Activated T-helper 2 cell treated with anti-CD3 and anti-CD28 coated beads, Interferon-gamma antibody, Interleukin-2, Interleukin-4, amounts not matched to agents 10 μg/mL and 5 μg/mL and 100 μg/mL, durations not matched to agents 14 hours and 24 hours and 36 hours (primary cell): ENCODE measurements around the gene PKMYT1. TPM values are rescaled to one million over a fixed set of nuclear protein-coding genes. Genes with fewer than 3 reads are reported as not detected.

ENCODE experiments used
- DNase-seq: peaks from one replicate; pipeline ENCODE4 v3.0.0; 2021; ENCODE audit warnings: low spot score
- H3K27ac Mint-ChIP-seq: one replicate; pipeline ENCODE4 v1.8.0; 2021; ENCODE audit warnings: mixed read lengths
- H3K27me3 Mint-ChIP-seq: one replicate; pipeline ENCODE4 v1.8.0; 2021; ENCODE audit warnings: low read depth, mixed read lengths
- H3K36me3 Mint-ChIP-seq: one replicate; pipeline ENCODE4 v1.8.0; 2021; ENCODE audit warnings: low read depth, mixed read lengths
- H3K4me1 Mint-ChIP-seq: one replicate; pipeline ENCODE4 v1.8.0; 2021; ENCODE audit warnings: low read depth, mixed read lengths
- H3K4me3 Mint-ChIP-seq: one replicate; pipeline ENCODE4 v1.8.0; 2021; ENCODE audit warnings: low read depth, mild to moderate bottlenecking, moderate library complexity, mixed read lengths
- H3K9me3 Mint-ChIP-seq: one replicate; pipeline ENCODE4 v1.8.0; 2021; ENCODE audit warnings: mixed read lengths
- intact Hi-C: fragments of 100-400 bp; cut with micrococcal nuclease; formaldehyde crosslinking; loops from one replicate; pipeline ENCODE4 v1.15.1; 2023
- total RNA-seq: library from RNA; stranded (reverse); gene quantifications from 2 replicates; pipeline ENCODE4 v1.2.3, GENCODE V29; 2022

The PKMYT1 gene
- total RNA-seq, 1 donor from 2014 or later = 106 TPM

DNA sequence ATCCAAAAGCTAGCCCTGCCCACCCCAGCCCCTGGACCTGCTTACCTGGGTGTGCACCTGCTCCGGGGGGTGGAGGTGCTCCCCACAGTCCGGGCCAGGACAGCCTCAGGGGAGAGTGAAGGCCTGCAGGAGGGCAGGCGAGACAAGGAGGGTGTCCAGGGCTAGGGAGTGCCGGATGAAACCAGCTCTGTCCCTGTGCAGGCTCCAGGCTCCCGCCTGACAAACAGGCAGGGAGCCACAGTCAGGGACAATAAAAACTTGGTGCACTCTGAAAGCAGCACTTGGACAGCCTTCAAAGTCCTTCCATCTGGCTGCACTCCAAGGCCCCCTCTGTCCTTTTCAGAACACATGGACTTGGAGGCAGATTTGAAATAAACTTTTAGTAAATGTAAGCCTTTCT, 7.2 kb downstream of the PKMYT1 start:
- Mint-ChIP-seq H3K9me3 (no peaks in the 10 kb centered on the region), H3K4me1 (peaks cover 17% of the 10 kb centered on the region), H3K36me3 (peaks cover 39% of the 10 kb centered on the region), H3K27ac (no peak overlapping the region), H3K27me3 (peaks cover 5% of the 10 kb centered on the region), H3K4me3 (no peak overlapping the region)
- no peak for DNase-seq
- intact Hi-C loops = no loop called here

DNA sequence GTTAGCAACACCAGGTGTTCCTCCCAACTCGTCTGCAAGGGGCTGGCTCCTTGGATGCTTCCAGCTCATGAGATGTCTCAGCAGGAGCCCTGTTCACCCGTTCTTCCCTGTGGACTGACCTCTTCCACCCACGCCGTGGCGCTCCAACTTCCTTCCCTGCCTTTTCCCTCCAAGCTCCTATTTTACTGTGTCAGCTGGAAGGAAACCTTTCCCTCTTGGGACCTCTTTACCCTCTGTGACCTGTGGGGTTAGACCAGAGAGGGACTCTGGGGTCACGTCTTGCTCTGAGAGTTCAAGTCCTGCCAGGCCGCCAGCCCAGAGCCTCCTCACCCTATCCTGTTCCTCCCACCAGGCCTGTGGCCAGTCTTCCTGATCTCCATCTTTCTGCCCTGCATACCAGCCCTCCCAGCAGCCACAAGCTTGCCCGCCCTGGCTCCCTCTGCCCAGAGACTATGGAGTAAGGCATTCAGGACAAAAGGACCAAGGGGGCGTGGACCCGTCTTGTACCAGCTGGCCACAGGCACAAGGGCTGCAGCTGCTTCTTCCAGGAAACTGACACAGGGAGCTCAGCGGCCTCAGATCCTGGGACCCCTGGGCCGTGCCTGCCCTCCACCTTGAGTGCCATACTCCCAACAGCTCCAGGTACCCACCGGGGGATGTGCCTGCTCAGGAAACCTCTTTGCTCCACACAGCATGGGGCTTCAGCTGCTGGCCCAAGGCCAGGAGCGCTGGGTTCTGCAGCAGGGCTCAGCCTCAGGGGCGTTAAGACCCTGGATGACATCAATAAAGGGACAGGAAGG, 8.1 kb downstream of the PKMYT1 start:
- peak overlapping the region; percentile 45 for H3K27ac Mint-ChIP-seq
- H3K4me1 Mint-ChIP-seq = peaks cover 18% of the 10 kb centered on the region
- DNase-seq = no peak
- H3K4me3 Mint-ChIP-seq = peak overlapping the region; percentile 55
- H3K36me3 Mint-ChIP-seq = peaks cover 33% of the 10 kb centered on the region
- no peaks in the 10 kb centered on the region for H3K9me3 Mint-ChIP-seq
- intact Hi-C loops = no loop called here
- peaks cover 8% of the 10 kb centered on the region for H3K27me3 Mint-ChIP-seq

DNA sequence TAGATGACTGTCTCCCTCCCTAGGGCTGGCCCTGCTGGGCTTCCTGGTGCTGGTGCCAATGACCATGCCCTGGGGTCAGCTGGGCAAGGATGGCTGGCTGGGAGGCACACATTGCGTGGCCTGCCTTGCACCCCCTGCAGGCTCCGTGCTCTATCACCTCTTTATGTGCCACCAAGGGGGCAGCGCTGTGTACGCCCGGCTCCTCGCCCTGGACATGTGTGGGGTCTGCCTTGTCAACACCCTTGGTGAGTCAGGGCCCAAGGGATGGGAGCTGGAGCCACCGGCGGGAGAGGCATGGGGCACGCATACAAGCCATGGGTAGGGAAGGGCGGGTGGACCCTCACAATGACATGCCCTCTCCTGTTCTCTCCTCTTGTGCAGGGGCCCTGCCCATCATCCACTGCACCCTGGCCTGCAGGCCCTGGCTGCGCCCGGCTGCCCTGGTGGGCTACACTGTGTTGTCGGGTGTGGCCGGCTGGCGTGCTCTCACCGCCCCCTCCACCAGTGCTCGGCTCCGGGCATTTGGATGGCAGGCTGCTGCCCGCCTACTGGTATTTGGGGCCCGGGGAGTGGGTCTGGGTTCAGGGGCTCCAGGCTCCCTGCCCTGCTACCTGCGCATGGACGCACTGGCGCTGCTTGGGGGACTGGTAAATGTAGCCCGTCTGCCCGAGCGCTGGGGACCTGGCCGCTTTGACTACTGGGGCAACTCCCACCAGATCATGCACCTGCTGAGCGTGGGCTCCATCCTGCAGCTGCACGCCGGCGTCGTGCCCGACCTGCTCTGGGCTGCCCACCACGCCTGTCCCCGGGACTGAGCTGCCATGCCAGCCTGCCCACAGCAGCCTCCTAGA, 8.9 kb downstream of the PKMYT1 start:
- intact Hi-C loops = no loop called here
- Mint-ChIP-seq H3K9me3 (no peaks in the 10 kb centered on the region), H3K27ac (no peak overlapping the region), H3K4me1 (peaks cover 18% of the 10 kb centered on the region), H3K27me3 (peaks cover 9% of the 10 kb centered on the region), H3K36me3 (peaks cover 30% of the 10 kb centered on the region), H3K4me3 (peak overlapping the region; percentile 76)
- no peak for DNase-seq

DNA sequence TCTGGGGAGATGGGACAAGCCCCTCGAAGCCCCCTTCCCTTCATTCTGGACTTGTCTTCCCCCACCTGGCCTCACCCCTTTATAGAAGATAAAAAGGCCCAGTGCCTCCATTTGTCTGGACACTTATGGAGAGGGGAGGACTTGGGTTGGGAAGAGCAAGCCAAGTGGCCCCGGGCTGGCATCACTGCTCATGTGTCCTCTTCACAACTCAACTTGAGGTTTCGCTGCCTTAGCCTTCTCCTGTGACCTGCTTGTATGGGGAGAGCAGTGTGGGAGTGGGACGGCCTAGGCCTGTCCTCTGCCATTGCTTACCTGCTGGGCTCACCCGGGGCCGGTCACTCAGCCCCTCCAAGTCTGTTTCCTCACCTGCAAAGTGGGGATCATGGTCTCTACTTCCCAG, 9.7 kb downstream of the PKMYT1 start:
- Mint-ChIP-seq H3K27me3 (peaks cover 11% of the 10 kb centered on the region), H3K4me3 (peak overlapping the region; percentile 76), H3K36me3 (peaks cover 23% of the 10 kb centered on the region), H3K27ac (no peak overlapping the region), H3K9me3 (no peaks in the 10 kb centered on the region), H3K4me1 (peaks cover 21% of the 10 kb centered on the region)
- no peak for DNase-seq
- intact Hi-C loops = no loop called here

DNA sequence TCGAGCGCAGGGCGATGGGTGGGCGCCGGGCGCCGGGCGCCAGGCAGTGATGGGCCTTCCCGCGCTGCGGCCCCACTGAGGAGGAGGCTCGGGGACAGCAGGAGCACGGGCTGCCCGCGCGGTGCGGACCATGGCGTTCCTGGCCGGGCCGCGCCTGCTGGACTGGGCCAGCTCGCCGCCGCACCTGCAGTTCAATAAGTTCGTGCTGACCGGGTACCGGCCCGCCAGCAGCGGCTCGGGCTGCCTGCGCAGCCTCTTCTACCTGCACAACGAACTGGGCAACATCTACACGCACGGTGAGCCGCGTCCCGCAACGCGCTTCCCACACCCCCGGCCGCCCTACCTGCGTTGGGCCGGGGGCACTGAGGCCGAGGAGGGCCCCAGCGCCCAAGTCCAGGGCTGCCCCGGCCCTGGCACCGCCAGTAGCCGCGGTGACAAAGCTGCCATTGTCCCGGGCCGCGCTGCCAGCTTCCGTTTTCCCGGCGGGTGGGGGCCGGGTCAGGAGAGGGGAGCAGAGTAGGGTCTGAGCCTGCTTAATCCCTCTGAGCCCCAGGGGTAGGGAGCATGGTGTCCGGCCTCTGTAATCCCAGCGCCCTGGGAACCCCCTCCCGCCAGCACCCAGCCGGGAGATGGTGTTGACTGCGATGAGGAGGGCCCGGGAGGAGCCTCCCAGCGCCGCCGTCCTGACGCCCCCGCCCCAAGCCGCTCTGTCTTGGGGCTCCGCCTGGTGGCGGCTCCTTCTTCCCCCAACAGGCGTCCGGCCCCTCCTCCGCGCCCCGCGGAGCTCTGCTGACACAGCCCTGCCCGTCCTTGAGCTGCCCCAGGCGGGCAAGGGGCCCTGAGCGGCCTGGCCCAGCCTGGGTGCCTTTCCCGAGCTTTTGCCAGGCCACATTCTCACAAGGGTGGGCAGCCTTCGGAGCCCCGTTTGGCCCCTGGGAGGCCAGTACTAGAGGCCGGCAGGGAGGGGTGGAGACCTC, 10.4 kb downstream of the PKMYT1 start:
- H3K27me3 Mint-ChIP-seq = peaks cover 15% of the 10 kb centered on the region
- peak overlapping the region; percentile 22 for H3K27ac Mint-ChIP-seq
- peaks cover 21% of the 10 kb centered on the region for H3K4me1 Mint-ChIP-seq
- H3K4me3 Mint-ChIP-seq = peak overlapping the region; percentile 76
- H3K9me3 Mint-ChIP-seq = no peaks in the 10 kb centered on the region
- peaks cover 23% of the 10 kb centered on the region for H3K36me3 Mint-ChIP-seq
- peak; percentile 80 for DNase-seq
- intact Hi-C loops = loop anchor here (2.0 kb wide), 2 partner anchors 13 to 65 kb away; no protein-coding TSS in a partner anchor

DNA sequence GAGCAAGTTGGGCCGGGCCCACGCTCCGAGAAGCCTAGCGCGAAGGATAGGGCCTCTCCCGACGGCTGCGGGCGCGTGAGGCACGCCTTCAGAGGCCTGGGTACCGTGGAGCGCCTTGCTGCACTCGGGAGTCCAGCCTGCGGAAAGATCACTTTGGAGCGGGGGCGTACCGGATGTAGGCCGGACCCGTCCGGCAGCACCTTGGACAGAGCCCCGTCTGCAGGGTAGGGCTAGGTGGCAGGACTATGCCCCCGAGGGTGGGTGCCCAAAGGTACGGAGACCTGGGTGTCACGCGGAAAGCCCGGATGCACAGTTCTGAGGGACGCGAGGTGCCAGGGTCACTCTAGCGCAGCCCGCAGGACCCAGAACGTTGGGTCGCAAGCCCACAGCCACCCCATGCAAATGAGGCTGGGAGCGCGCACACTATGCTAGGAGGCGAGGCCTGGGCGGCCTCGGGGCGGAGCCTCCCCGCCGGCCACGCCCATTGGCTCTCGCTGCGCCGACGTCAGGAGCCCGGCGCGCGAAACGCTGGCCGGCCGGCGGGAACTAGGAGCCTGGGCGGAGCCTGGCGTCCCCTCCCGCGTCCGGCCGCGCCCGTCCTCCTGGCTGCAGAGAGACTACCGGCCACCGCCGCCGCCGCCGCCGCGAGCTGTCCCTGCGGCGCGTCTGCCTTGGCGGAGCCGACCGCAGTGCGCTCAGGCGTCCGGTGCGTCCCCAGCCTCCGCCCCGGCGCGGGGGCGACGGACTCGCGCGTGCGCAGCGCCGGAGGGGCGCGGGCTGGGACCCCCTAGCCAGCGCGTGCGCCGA, 11.3 kb downstream of the PKMYT1 start, which contains the start of gene PAQR4:
Gene PAQR4 (plus strand): TSS at position 611 of the 807 bp plus-strand sequence. CDS start 327 bp downstream, outside the sequence.
- peak; percentile 83 for DNase-seq
- Mint-ChIP-seq H3K4me1 (peaks cover 23% of the 10 kb centered on the region), H3K9me3 (no peaks in the 10 kb centered on the region), H3K36me3 (peaks cover 23% of the 10 kb centered on the region), H3K4me3 (peak within 1 kb of the TSS; percentile 76), H3K27me3 (peaks cover 17% of the 10 kb centered on the region), H3K27ac (peak within 1 kb of the TSS; percentile 38)
- intact Hi-C loops = loop anchor here (2.0 kb wide), 2 partner anchors 14 to 64 kb away; no protein-coding TSS in a partner anchor

DNA sequence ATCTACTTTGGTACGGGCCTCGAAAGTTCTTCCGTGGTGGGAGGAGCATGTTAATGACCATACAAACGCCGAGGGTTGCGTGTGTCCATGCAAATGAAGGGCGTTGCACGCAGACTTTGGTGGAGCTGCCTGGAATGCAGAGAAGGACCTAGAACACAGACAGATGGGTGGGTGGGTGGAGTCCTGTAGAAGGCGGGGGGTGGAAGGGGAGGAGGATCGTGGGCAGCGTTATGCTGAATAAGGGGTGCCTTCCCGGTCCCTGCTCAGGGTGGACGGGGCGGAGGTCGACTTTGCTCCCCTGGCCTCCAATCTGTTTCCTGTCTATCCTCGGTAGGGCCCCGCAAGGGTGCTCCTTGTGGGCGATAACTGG, 11.9 kb downstream of the PKMYT1 start:
- peaks cover 23% of the 10 kb centered on the region for H3K36me3 Mint-ChIP-seq
- intact Hi-C loops = loop anchor here (2.0 kb wide), 2 partner anchors 14 to 64 kb away; no protein-coding TSS in a partner anchor
- peak overlapping the region; percentile 38 for H3K27ac Mint-ChIP-seq
- no peak for DNase-seq
- peaks cover 23% of the 10 kb centered on the region for H3K4me1 Mint-ChIP-seq
- H3K27me3 Mint-ChIP-seq = peaks cover 19% of the 10 kb centered on the region
- no peaks in the 10 kb centered on the region for H3K9me3 Mint-ChIP-seq
- H3K4me3 Mint-ChIP-seq = peak overlapping the region; percentile 70

DNA sequence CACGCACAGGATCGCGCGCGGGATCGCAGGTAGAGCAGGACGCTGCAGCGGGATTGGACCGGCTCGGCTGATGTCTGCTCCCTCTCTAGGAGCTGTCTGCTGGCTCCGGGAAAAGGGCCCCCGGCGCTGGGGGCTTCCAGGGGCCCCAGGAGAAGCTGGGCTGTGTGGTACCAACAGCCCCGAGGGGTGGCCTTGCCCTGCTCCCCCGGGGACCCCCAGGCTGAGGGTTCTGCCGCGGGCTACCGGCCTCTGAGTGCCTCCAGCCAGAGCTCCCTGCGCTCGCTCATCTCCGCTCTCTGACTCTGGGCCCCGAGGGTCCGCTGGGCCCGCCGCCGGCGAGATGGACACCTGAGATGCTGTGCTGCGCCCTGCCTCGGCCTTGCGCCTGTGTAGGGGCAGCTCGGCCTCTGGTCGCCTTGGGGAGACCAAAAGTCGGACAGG, 12.5 kb downstream of the PKMYT1 start:
- peaks cover 23% of the 10 kb centered on the region for H3K36me3 Mint-ChIP-seq
- intact Hi-C loops = loop anchor here (2.0 kb wide), 2 partner anchors 15 to 63 kb away; no protein-coding TSS in a partner anchor

DNA sequence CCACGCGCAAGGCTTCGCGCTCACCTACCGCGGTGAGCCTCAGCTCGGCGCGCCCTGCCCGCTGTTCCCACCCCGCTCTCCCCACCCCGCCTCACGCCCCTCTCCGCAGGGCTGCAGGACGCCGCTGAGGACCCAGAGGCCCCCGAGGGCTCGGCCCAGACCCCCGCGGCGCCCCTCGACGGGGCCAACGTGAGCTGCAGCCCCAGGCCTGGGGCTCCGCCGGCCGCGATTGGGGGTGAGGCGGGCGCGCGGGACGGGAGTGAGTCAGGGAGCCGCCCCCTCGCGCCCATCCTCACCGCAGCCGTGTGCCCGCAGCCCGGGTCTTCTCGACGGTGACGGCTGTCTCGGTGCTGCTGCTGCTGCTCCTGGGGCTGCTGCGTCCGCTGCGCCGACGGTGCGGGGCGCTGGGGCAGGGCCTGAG, 13.0 kb downstream of the PKMYT1 start:
- H3K9me3 Mint-ChIP-seq = no peaks in the 10 kb centered on the region
- peaks cover 23% of the 10 kb centered on the region for H3K4me1 Mint-ChIP-seq
- peaks cover 17% of the 10 kb centered on the region for H3K36me3 Mint-ChIP-seq
- no peak for DNase-seq
- no peak overlapping the region for H3K4me3 Mint-ChIP-seq
- intact Hi-C loops = no loop called here
- H3K27me3 Mint-ChIP-seq = peaks cover 21% of the 10 kb centered on the region
- no peak overlapping the region for H3K27ac Mint-ChIP-seq

More for the DNA sequence above, 12.5 kb downstream of the PKMYT1 start:
- H3K4me1 Mint-ChIP-seq = peaks cover 23% of the 10 kb centered on the region
- peaks cover 21% of the 10 kb centered on the region for H3K27me3 Mint-ChIP-seq
- DNase-seq = no peak
- H3K27ac Mint-ChIP-seq = no peak overlapping the region
- no peaks in the 10 kb centered on the region for H3K9me3 Mint-ChIP-seq
- H3K4me3 Mint-ChIP-seq = peak overlapping the region; percentile 8

DNA sequence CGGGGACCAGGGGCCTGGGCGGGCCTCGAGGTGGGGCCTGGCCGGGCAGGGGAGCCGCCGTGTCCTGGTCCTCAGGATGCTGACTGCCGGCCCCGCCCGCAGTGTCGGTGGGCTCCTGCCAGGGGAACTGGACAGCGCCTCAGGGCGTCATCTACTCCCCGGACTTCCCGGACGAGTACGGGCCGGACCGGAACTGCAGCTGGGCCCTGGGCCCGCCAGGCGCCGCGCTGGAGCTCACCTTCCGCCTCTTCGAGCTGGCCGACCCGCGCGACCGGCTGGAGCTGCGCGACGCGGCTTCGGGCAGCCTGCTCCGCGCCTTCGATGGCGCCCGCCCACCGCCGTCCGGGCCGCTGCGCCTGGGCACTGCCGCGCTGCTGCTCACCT, 13.4 kb downstream of the PKMYT1 start:
- peaks cover 25% of the 10 kb centered on the region for H3K27me3 Mint-ChIP-seq
- intact Hi-C loops = no loop called here

DNA sequence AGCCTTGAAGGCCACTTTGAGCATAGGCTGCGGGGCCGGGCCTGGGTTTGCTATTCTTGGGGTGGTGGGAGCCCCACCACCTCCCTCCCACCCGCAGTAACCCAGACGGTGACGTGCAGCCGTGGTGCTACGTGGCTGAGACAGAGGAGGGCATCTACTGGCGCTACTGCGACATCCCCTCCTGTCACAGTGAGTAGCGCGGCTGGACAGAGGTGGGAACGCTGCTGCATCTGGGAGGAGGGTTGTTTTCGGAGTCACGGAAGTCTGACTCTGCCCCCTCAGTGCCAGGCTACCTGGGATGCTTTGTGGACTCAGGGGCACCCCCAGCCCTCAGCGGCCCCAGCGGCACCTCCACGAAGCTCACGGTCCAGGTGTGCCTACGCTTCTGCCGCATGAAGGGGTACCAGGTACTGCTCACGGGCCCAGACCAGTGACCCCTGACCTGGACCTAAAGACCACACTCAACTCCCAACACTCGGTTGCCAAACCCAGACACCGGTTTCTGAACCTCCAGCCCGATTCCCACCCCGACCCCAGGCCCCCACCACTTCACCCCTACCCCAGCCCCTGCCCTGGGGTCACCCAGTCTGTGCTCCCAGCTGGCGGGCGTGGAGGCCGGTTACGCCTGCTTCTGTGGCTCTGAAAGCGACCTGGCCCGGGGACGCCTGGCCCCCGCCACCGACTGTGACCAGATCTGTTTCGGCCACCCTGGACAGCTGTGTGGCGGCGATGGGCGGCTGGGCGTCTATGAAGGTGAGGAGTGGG, 14.0 kb downstream of the PKMYT1 start:
- Mint-ChIP-seq H3K27me3 (peaks cover 27% of the 10 kb centered on the region), H3K4me1 (peaks cover 24% of the 10 kb centered on the region), H3K4me3 (no peak overlapping the region), H3K9me3 (no peaks in the 10 kb centered on the region), H3K36me3 (peaks cover 11% of the 10 kb centered on the region), H3K27ac (no peak overlapping the region)
- DNase-seq = no peak
- intact Hi-C loops = no loop called here

More for the DNA sequence above, 13.4 kb downstream of the PKMYT1 start:
- H3K36me3 Mint-ChIP-seq = peaks cover 13% of the 10 kb centered on the region
- H3K27ac Mint-ChIP-seq = no peak overlapping the region
- H3K9me3 Mint-ChIP-seq = no peaks in the 10 kb centered on the region
- peaks cover 22% of the 10 kb centered on the region for H3K4me1 Mint-ChIP-seq
- no peak for DNase-seq
- no peak overlapping the region for H3K4me3 Mint-ChIP-seq
